GM18907 (cell line): ENCODE measurements around the gene ZNF267.
"Not testable (repeated sequence)": the region's sequence is repeated elsewhere in the genome, so short reads cannot be mapped to it uniquely, and the experiment has no call there.

Source experiments
- ATAC-seq: cut with Tn5 transposase; IDR thresholded peaks from one replicate; pipeline ENCODE4 v1.9.1; 2021; ENCODE audit warnings: mild to moderate bottlenecking, moderate library complexity; ENCODE audit not compliant: unreplicated experiment

The ZNF267 gene

DNA sequence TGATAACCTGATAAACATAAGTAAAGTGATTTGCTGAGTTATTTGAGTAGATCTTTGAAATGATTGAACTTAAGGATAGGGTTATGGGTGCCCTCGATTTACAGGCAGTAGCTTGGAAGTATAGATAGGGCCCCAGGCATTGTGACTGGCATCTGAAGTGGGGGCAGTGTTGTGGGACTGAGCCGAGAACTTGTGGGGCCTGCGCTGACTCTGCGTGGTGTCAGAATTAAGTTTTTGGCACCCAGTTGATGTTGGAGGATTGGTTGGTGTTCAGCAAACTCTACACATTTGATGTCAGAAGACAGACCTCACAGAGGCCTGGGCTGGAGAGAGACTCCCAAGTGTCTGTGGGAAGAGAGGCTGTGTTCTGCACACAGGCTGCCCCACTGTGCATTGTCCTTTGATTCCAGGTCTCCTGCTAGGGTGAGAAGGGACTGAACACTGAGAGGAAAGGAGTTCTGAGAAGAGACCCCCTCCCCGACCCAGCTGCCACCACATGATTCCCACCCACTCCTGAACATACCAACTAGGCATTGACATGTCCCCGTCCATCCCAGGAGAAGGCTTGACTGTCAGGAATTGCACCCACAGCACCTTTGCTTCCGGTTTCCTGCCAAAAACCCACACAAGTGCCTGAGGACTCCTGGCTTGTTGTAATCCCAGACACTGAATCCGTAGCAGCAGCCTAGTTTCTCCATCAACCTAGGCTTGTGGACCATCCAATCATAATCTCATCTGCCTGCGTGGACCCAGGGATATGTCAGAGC is 4.5 kb downstream of the ZNF267 start:
- no peak for ATAC-seq

DNA sequence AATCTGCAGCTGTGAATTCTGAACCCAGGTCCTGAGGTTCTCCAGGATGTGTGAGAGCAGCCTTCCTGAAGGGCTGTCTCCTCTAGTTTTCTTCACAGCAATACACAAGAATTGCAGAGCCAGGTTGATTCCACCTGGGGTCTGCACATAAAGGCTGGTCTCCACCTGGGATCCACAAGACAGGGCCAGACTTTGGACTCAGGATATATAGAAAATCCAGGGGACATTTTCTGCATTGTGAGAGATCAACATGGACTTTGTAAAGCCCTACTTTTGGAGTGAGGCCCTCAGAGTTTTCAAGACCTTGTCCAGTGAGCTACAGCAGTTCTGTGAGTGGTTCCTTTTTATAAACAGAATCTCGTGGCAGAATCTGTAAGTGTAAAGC is 6.3 kb downstream of the ZNF267 start:
- ATAC-seq: no peak

DNA sequence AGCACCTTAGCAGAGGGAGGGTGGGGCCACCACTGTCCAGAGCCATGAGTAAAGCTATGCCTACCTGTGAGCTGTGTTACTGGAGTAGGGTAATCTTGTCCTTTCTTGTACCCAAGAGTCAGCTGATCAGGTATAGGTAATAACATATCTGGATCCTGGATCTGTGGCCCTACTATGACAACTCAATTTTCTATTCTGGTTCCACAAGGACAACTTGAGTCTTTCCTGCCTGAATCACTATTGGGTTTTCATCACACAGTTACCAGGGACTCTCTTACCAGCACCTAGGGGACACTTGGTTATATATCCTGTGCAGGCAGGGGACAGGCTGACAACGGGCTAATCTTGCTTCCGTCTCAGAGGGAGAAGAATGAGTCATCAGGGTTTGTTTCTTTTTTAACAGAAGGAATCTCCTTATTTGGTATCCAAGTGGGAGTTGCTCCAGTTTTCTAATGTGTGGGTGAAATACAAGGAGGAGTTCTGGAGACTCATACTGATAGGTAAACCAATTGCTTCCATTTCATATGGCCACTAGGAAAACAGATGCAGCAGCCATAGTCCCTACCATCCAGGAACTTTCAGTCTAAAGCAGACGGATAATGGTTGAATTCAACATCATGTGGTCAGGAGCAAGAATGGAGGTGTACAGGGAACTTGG is 6.8 kb downstream of the ZNF267 start:
- ATAC-seq: peak; percentile 51

DNA sequence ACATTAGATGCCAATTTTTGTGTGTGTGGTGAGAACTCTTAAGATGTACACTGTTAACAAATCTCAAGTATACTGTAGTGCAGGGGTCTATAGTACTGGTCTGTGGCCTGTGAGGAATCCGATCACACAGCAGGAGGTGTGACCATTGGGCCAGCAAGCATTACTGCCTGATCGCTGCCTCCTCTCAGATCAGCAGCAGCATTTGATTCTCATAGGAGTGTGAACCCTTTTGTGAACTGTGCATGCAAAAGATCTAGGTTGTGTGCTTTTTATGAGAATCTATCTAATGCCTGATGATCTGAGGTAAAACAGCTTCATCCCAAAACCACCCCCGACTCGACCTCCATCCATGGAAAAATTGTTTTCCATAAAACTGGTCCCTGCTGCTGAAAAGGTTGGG is 12.6 kb downstream of the ZNF267 start:
- no peak for ATAC-seq

DNA sequence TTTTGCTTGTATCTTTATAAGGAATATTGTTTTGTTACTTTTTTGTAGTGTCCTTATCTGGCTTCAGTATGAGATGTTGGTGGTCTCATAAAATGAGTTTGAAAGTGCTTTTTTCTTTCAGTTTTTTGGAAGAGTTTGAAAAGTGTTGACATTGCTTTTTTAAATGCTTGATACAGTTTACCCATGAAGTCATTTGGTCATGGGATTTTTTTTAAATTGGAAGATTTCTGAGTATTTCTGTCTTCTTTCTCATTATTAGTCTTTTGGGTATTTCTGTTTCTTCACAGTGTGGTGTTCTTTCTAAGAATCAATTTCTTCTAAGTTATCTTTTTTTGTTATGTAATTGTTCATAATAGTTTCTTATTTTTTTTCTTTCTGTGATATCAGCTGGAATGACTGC is 15.1 kb downstream of the ZNF267 start:
- no peak for ATAC-seq

DNA sequence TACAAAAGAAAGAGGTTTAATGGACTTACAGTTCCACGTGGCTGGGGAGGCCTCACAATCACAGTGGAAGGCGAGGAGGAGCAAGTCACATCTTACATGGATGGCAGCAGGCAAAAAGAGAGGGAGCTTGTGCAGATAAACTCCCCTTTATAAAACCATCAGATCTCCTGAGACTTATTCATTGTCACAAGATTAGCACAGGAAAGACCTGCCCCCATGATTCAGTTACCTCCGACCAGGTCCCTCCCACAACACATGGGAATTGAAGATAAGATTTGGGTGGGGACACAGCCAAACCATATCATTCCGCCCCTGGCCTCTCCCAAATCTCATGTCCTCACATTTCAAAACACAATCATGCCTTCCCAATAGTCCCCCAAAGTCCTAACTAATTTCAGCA is 18.5 kb downstream of the ZNF267 start:
- not testable (repeated sequence) for ATAC-seq

DNA sequence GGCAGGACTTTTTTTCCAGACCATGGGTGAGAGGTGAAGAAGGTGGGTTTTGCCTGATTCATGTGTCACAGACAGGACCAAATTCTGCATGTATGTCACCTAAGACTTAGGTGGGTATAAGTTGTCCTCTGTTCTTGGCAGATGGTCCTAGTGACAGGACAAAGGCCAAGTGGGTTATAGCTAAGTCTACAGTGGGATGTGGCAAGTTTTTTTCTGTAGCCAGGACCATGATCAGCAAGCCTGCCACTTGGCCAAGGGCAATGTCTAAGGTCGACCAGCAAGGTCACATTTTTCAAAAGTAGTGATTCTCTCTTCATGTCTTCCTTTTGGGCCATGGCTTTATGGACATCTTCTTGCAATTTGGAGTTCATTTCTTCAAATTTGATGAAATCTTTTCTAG is 20.2 kb downstream of the ZNF267 start:
- ATAC-seq: no peak

DNA sequence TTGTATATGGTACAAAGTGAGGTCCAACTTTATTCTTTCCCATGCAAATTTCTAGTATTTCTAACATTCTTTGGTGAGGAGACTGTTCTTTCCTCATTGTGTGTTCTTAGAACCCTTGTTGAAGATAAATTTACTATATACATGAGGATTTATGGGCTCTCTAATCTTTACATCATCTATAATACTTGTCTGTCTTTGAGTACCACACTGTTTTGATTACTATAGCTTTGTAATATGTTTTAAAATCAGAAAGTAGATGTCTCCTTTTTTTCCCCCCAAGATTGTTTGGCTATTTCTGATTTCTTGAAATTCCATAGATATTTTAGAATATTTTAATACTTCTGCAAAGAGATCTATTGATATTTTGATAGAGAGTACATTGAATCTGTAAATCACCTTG is 23.7 kb downstream of the ZNF267 start:
- ATAC-seq: no peak

DNA sequence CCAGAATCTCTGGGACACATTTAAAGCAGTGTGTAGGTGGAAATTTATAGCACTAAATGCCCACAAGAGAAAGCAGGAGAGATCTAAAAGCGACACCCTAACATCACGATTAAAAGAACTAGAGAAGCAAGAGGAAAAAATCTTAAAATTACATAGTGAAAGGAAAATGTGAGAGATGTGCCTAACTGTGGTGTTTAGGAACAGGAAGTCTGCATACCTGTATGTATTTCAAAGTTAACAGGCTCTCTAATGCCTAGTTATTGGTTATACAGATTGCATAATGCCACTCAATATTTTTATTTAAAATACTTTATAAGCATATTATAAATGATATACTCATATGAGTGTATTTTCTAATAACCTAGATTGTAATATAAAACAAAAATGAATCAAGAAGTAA is 25.9 kb downstream of the ZNF267 start:
- no peak for ATAC-seq

DNA sequence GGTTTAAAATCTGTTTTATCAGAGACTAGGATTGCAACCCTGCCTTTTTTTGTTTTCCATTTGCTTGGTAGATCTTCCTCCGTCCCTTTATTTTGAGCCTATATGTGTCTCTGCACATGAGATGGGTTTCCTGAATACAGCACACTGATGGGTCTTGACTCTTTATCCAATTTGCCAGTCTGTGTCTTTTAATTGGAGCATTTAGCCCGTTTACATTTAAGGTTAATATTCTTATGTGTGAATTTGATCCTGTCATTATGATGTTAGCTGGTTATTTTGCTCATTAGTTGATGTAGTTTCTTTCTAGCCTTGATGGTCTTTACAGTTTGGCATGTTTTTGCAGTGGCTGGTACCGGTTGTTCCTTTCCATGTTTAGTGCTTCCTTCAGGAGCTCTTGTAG is 31.0 kb downstream of the ZNF267 start:
- ATAC-seq: not testable (repeated sequence)

DNA sequence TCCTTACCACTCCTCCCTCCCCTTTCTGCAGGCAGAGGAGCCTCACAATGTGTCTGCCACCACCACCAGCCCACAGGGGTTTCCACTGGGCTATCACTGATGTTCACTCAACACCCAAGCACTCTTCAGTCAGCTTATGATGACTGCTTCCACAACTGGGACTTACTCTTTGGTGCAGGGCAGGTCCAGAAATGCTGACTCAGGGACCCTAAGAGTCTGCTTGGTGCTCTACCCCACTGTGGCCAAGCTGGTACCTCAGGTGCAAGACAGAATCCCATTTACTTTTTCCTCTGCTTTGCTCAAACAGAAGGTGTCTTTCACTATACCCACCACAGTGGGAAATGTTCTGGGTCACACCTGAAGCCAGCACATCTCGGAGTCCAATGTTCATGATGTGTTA is 40.1 kb downstream of the ZNF267 start:
- no peak for ATAC-seq

DNA sequence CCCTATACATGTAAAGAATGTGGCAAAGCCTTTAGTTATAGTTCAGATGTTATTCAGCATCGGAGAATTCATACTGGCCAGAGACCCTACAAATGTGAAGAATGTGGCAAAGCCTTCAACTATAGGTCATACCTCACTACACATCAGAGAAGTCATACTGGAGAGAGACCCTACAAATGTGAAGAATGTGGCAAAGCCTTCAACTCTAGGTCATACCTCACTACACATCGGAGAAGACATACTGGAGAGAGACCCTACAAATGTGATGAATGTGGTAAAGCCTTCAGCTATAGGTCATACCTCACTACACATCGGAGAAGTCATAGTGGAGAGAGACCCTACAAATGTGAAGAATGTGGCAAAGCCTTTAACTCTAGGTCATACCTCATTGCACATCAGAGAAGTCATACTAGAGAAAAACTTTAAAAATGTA is 42.5 kb downstream of the ZNF267 start:
- no peak for ATAC-seq

DNA sequence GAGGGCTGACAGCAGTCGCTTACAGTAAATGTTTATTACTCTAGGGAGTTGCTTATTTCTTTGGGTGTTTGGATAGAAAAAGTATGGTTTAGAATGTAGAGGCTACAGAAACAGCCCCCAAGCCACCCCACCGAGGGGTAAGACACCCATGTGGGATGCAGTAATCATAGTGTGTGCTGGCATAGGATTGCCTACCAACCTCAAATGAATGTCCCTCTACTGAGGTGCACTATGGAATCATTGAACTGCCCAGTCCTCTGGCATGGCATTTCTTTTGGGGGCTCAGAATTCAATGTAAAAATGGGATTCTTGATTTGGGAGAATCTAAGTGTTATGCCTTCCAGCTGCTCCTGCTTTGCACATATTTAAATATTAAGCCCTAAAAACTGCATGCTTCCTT is 46.8 kb downstream of the ZNF267 start:
- ATAC-seq: no peak

DNA sequence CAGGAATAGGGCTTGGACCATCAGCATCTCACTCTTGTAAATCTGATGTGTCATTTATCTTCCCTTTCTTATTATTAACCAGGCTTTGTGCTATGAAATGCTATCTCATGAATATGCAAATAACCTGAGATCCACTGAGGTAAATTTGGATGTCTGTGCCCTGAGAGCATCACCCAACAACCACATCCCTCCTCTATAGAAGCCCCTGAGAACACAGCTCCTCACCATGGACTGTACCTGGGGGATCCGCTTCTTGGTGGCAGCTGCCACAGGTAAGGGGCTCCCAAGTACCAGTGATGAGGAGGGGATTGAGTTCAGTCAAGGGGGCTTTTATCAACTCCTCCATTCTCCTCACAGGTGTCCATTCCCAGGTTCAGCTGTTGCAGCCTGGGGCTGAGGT is 78.2 kb downstream of the ZNF267 start:
- ATAC-seq: not testable (repeated sequence)

DNA sequence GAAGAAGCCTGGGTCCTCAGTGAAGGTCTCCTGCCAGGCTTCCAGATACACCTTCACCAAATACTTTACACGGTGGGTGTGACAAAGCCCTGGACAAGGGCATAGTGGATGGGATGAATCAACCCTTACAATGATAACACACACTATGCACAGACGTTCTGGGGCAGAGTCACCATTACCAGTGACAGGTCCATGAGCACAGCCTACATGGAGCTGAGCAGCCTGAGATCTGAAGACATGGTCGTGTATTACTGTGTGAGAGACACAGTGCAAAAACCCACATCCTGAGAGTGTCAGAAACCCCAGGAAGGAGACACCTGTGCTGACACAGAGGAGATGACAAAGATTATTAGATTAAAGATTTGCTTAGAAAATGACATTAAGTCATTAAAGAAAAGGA is 78.6 kb downstream of the ZNF267 start:
- ATAC-seq: not testable (repeated sequence)

DNA sequence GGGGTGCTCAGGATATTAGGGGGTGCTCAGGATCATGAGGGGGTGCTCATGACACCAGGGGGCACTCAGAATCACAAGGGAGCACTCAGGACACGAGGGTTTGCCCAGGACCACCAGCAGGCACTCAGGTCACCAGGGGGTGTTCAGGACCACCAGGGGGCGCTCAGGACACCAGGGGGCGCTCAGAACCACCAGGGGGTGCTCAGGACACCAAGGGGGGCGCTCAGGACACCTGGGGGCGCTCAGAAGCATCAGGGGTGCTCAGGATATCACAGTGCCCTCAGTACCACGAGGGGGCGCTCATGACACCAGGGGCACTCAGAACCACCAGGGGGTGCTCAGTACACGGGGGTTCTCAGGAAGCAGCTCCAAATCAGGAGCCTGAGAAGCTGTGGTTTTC is 82.6 kb downstream of the ZNF267 start:
- ATAC-seq: not testable (repeated sequence)

DNA sequence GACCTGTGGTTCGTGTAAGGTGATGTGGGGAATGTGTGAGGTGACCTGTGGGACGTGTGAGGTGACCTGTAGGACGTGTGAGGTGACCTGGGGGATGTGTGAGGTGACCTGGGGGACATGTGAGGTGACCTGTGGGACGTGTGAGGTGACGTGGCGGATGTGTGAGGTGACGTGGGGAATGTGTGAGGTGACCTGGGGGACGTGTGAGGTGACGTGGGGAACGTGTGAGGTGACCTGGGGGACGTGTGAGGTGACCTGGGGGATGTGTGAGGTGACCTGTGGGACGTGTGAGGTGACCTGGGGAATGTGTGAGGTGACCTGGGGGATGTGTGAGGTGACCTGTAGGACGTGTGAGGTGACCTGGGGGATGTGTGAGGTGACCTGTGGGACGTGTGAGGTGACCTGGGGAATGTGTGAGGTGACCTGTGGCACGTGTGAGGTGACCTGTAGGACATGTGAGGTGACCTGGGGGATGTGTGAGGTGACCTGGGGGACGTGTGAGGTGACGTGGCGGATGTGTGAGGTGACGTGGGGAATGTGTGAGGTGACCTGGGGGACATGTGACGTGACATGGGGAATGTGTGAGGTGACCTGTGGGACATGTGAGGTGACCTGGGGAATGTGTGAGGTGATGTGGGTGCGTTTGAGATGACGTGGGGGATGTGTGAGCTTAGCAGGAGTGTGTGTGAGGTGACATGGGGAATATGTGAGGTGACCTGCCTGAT is 86.7 kb downstream of the ZNF267 start:
- not testable (repeated sequence) for ATAC-seq
